ENCODE measurements around the gene SLC17A6. TPM values are rescaled to one million over a fixed set of nuclear protein-coding genes. Genes with fewer than 3 reads are reported as not detected.

SLC17A6 gene
- total RNA-seq, 1 experiment from 2014 or later: not detected

DNA sequence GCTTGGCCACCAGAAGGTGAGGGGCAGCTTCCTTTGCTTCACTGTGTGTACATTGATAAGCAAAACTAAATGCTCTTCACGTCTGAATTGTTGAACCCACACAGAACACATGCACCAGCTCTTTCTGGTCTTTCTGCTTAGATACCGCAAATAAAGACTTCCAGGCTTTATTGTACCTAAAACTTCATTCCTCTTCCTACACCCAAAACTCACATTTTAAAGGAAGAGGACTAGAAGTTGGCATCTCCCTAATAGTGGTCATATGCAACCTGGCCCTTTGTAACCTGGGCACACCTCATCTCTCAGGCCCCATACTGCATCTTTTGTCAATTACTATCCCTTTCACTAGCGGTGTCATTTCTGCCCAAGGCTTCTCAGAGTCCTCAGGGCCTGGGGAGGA lies 5.9 kb downstream of the SLC17A6 start:
- H3K27me3 ChIP-seq (replicated peaks): no peaks in the 10 kb centered on the region
- H3K9me3 ChIP-seq (replicated peaks): no peaks in the 10 kb centered on the region
- H3K4me3 ChIP-seq: no peak overlapping the region
- no peak for DNase-seq (ENCODE audit: low read depth in 1 of 2, low spot score in 2 of 2)
- no peaks in the 10 kb centered on the region for H3K4me1 ChIP-seq (replicated peaks)
- H3K27ac ChIP-seq: no peak overlapping the region
- H3K36me3 ChIP-seq: no peaks in the 10 kb centered on the region

DNA sequence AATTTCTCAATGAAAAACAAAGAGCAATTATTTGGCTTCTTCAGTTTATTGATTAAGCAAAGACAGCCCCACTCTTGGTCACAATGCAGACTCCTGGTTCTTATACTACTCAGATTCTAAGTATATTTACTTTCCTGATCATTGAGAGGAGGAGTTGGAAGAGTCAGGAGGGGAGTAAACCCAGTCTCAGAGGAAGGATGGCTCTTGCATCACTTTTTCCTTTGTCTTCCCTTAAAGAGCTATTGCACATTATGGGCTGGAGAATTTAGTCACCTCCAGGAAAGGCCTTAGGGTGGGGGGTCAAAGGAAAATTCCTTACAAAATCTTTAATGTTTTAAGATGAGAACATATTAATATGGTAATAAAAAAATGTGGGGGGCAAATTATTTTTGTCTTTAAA lies 8.1 kb downstream of the SLC17A6 start:
- H3K4me1 ChIP-seq (replicated peaks): no peaks in the 10 kb centered on the region
- H3K36me3 ChIP-seq: no peaks in the 10 kb centered on the region
- DNase-seq (ENCODE audit: low read depth in 1 of 2, low spot score in 2 of 2): no peak
- H3K27me3 ChIP-seq (replicated peaks): no peaks in the 10 kb centered on the region
- H3K9me3 ChIP-seq (replicated peaks): no peaks in the 10 kb centered on the region
- H3K4me3 ChIP-seq: no peak overlapping the region
- no peak overlapping the region for H3K27ac ChIP-seq

DNA sequence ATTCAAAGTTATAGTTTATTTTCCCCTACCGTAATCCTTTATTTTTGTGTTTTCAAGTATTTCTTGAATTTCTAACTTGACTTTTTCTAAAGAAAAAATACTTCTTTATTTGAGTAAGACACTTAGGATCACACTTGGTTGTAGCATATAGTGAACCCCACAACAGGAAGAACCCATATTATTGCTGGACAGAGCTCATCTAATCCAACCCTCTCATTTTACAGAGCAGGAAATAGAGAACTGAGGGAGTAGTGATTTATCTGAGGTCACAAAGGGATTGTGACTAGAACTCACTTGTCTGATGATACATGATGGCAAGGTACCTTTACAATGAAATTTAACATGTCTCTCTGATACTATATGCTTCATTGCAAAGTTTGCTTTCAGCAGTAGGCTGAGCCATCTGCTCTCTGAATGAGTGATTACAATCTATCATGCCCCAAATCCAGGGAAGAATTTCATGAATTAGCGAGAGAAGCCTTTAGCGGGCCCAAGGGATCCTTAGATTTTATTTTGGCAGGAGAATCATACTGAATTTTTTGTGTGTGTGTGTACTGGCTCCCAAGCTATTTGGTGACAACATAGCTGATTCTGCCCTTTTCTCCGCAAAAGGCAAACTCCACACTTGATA lies 9.8 kb downstream of the SLC17A6 start:
- no peaks in the 10 kb centered on the region for H3K9me3 ChIP-seq (replicated peaks)
- no peak overlapping the region for H3K4me3 ChIP-seq
- DNase-seq (ENCODE audit: low read depth in 1 of 2, low spot score in 2 of 2): no peak
- H3K27me3 ChIP-seq (replicated peaks): no peaks in the 10 kb centered on the region
- no peaks in the 10 kb centered on the region for H3K36me3 ChIP-seq
- H3K4me1 ChIP-seq (replicated peaks): no peaks in the 10 kb centered on the region
- H3K27ac ChIP-seq: no peak overlapping the region

DNA sequence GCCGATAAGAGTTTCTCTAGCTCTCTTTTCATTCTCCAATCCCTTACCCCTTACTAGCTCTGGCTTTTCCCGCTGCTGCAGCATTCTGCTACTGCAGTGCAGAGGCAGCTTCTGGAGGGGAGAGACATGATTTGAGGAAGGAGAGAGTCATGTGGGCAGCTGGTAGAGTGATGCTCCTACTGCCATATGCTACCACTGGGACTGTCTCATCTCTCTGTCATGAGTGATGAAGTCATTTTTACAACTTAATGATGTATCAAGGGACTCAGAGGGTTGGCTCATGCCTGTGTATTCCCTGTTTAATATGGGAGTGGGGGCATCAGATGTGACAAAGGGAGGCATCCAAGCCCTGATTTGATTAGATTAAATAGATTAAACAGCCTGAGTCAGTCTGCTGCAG lies 11.3 kb downstream of the SLC17A6 start:
- H3K4me1 ChIP-seq (replicated peaks): no peaks in the 10 kb centered on the region
- no peaks in the 10 kb centered on the region for H3K27me3 ChIP-seq (replicated peaks)
- H3K9me3 ChIP-seq (replicated peaks): no peaks in the 10 kb centered on the region
- H3K27ac ChIP-seq: no peak overlapping the region
- no peaks in the 10 kb centered on the region for H3K36me3 ChIP-seq
- no peak for DNase-seq (ENCODE audit: low read depth in 1 of 2, low spot score in 2 of 2)
- H3K4me3 ChIP-seq: no peak overlapping the region

DNA sequence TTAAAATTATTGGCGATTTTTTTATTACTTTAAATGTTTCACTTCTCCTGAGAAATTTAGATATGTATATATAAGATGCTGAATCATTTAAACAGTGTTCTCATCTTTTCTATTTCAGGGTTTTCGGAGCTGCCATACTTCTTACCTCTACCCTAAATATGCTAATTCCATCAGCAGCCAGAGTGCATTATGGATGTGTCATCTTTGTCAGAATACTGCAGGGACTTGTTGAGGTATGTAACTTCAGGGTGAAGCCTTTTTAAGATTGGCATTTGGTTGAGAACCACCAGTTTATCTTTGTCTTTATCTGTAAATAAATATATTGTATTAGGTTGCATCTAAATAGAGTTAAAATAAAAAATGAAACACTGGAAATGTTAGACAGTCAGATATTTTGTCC lies 21.1 kb downstream of the SLC17A6 start:
- no peaks in the 10 kb centered on the region for H3K36me3 ChIP-seq
- no peak overlapping the region for H3K27ac ChIP-seq
- H3K4me1 ChIP-seq (replicated peaks): no peaks in the 10 kb centered on the region

DNA sequence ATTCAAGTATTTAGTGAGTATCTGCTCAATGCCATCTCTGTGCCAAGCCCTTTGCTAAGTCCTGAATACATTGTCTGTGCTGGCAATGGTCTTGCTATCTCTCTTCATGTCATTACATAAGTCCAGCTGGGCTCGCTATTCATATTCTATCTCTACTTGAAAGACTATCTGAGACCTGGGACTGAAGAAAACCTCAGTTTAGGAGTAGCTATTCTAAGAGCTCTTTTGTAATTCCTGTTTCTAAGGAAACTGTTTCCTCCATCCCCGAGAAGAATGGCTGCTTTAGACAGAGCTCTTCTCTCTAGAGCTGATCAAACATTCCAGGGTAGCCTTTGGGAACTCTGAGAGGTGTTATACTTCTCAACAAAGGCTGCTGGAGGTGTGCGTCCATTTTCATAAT lies 33.0 kb downstream of the SLC17A6 start:
- DNase-seq (ENCODE audit: low read depth in 1 of 2, low spot score in 2 of 2): no peak
- Histone ChIP-seq H3K27me3 (replicated peaks) (no peaks in the 10 kb centered on the region), H3K36me3 (no peaks in the 10 kb centered on the region), H3K9me3 (replicated peaks) (no peaks in the 10 kb centered on the region), H3K27ac (no peak overlapping the region), H3K4me3 (no peak overlapping the region), H3K4me1 (replicated peaks) (no peaks in the 10 kb centered on the region)

More for the DNA sequence above, 21.1 kb downstream of the SLC17A6 start:
- no peak overlapping the region for H3K4me3 ChIP-seq
- H3K9me3 ChIP-seq (replicated peaks): no peaks in the 10 kb centered on the region
- H3K27me3 ChIP-seq (replicated peaks): no peaks in the 10 kb centered on the region
- no peak for DNase-seq (ENCODE audit: low read depth in 1 of 2, low spot score in 2 of 2)

DNA sequence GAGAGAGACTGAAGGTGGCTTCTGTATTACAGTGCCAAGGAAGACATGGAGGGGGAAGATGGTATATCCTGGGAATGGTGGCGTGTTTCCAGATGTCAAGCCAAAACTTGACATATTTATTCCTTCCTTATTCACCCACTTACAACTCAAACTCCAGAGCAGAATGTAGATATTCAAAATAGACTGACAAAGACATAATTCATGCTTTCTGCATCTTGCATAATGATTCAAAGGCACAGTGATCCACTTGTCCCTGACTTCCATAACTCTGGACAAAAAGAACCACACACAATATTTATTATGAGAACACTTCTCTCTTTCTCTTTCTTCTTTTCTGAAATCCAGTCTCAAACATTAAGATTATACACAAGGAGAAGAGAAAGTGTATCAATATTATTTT lies 48.9 kb downstream of the SLC17A6 start:
- Histone ChIP-seq H3K27ac (no peak overlapping the region), H3K36me3 (no peaks in the 10 kb centered on the region), H3K9me3 (replicated peaks) (no peaks in the 10 kb centered on the region), H3K27me3 (replicated peaks) (no peaks in the 10 kb centered on the region), H3K4me1 (replicated peaks) (no peaks in the 10 kb centered on the region), H3K4me3 (no peak overlapping the region)
- no peak for DNase-seq (ENCODE audit: low read depth in 1 of 2, low spot score in 2 of 2)

DNA sequence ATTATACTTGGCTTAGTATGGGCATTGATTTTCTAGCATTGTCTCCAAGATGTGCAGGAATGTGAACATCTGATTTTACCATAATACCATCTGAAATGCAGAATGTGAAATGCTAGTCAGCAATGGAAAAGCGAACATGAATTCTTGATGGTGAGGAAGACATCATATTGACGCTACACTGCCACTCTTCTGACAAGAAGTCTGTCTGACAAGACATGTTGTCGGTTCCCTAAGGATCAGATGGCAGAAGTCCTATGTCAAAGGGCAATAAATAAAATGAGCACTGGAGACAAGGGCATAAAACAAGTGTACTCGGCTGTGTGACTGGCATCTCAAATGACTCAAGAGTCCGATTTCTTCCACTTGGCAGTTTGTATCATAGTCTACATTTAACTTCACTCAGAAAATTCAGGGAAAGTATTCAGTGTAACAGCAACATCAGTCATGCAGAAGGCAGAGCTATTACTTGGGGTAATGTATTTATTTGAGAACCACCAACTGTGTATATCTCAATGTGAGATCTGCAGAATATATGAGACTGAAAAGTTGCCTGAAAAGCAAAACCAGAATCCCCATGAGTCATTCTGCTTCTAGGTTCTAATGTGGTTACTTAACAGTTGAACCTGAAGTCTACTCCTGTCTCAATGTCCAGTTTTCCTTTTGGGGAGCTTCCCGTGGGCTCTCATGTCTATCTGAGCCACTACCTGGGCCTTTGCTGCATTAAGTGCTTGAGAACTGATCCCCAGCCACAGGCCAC lies 51.5 kb downstream of the SLC17A6 start:
- DNase-seq (ENCODE audit: low read depth in 1 of 2, low spot score in 2 of 2): no peak
- Histone ChIP-seq H3K27ac (no peak overlapping the region), H3K4me1 (replicated peaks) (no peaks in the 10 kb centered on the region), H3K36me3 (no peaks in the 10 kb centered on the region), H3K9me3 (replicated peaks) (no peaks in the 10 kb centered on the region), H3K4me3 (no peak overlapping the region), H3K27me3 (replicated peaks) (no peaks in the 10 kb centered on the region)

DNA sequence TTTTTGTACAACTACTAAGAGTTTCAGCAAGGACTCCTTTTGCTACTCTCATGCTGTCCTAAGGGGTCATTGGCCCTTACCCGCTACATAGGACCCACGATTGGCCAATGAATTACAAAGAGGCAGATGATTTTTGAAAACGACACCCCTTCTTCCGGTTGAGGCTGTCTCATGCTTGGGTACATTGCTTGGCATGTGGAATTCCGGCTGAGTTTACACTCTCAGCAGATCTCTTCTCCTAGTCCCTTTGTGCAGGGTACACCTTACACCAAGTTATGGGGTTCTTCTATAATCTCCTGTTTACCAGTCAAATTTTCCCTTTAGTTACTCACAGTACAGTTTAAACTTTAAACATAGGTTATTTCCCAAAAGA lies 52.1 kb downstream of the SLC17A6 start:
- H3K4me3 ChIP-seq: no peak overlapping the region
- DNase-seq (ENCODE audit: low read depth in 1 of 2, low spot score in 2 of 2): no peak
- no peaks in the 10 kb centered on the region for H3K9me3 ChIP-seq (replicated peaks)
- H3K27me3 ChIP-seq (replicated peaks): no peaks in the 10 kb centered on the region
- no peak overlapping the region for H3K27ac ChIP-seq
- H3K4me1 ChIP-seq (replicated peaks): no peaks in the 10 kb centered on the region
- no peaks in the 10 kb centered on the region for H3K36me3 ChIP-seq

DNA sequence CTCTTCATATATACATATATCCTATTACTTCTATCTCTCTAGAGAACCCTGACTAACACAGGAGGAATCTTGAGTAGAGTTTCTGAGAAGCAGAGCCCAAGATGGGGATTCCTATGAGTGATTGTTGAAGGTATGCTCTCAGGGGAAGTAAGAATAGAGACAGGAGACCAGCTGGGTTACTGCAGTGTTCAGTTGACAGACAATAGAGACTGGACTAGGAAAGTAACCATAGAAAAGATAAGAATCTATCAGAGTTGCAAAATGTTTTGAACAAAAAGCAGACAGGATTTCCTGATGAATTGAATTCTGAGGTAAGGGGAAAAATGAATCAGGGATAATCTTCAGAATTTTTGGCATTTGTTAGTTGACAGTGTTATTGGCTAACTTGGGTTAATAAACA lies 54.4 kb downstream of the SLC17A6 start:
- no peaks in the 10 kb centered on the region for H3K4me1 ChIP-seq (replicated peaks)
- H3K4me3 ChIP-seq: no peak overlapping the region
- no peak for DNase-seq (ENCODE audit: low read depth in 1 of 2, low spot score in 2 of 2)
- no peak overlapping the region for H3K27ac ChIP-seq
- no peaks in the 10 kb centered on the region for H3K27me3 ChIP-seq (replicated peaks)
- H3K9me3 ChIP-seq (replicated peaks): no peaks in the 10 kb centered on the region
- H3K36me3 ChIP-seq: no peaks in the 10 kb centered on the region

DNA sequence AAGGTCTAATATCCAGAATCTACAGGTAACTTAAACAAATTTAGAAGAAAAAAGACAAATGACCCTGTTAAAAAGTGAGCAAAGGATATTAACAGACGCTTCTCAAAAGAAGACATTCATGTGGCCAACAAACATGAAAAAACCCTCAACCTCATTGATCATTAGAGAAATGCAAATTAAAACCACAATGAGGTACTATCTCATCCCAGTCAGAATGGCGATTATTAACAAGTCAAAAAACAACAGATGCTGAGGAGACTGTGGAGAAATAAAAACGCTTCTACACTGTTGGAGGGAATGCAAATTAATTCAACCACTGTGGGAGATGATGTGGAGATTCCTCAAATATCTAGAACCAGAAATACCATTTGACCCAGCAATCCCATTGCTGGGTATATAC lies 67.2 kb downstream of the SLC17A6 start:
- Histone ChIP-seq H3K4me3 (no peak overlapping the region), H3K27me3 (replicated peaks) (no peaks in the 10 kb centered on the region), H3K4me1 (replicated peaks) (no peaks in the 10 kb centered on the region), H3K9me3 (replicated peaks) (no peaks in the 10 kb centered on the region), H3K36me3 (no peaks in the 10 kb centered on the region), H3K27ac (no peak overlapping the region)
- no peak for DNase-seq (ENCODE audit: low read depth in 1 of 2, low spot score in 2 of 2)

DNA sequence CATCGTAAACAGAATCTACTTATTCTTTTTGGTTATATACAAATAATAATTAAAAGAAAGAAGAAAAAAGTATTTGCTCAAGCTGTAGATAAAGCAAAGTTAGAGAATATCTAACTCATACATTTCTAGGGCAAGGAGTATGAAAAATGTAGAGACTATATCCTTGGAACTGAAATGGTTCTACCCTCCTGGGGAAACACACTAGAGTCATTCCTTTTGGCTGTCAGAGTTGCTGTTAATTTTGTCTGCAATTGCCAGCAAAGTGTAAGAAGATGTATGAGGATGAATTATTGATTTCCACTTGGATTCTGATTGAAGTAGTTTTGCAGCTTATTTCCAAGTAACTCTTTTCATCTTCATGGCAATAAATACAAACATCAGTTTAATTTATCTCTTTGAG lies 69.1 kb downstream of the SLC17A6 start:
- Histone ChIP-seq H3K27ac (no peak overlapping the region), H3K4me3 (no peak overlapping the region), H3K36me3 (no peaks in the 10 kb centered on the region), H3K4me1 (replicated peaks) (no peaks in the 10 kb centered on the region), H3K27me3 (replicated peaks) (no peaks in the 10 kb centered on the region), H3K9me3 (replicated peaks) (no peaks in the 10 kb centered on the region)
- DNase-seq (ENCODE audit: low read depth in 1 of 2, low spot score in 2 of 2): no peak

DNA sequence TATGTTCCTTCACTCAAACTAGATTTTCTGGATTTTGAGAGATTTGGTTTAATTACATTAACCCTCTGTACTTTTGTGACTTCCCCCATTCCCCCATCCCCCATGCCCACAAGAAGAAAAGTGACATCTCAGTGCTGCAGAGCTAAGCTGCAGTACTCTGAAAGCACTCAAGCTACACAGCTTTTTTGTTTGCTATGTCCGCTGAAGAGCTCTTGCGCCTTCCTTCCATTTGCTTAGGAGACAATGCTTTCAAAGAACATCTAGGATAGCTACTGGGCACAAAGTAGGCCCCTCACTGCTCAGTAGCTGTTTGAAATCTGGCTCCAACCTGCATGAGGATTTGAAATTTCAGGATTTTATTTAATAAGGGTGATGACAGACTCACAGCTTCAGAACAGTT lies 69.7 kb downstream of the SLC17A6 start:
- Histone ChIP-seq H3K27me3 (replicated peaks) (no peaks in the 10 kb centered on the region), H3K36me3 (no peaks in the 10 kb centered on the region), H3K4me1 (replicated peaks) (no peaks in the 10 kb centered on the region), H3K27ac (no peak overlapping the region), H3K4me3 (no peak overlapping the region), H3K9me3 (replicated peaks) (no peaks in the 10 kb centered on the region)
- no peak for DNase-seq (ENCODE audit: low read depth in 1 of 2, low spot score in 2 of 2)

DNA sequence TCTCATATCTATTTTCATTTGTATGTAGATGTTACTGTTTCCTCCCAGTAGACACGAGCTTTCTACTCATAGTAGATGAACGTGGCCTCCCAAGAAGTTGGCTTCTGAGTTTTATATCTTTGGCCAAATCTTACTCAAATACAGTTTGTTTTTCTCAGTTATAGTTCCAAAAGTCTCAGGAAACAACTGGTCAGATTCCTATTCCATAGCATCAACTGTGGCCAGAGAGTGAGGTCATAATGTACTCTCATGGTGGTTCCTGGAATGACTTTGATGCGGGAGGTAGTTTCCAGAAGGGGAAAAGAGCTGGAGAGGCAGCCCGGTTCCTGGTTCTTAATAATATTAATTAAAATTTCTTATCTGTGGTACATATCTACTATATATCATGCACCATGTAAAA lies 77.3 kb downstream of the SLC17A6 start:
- no peak for DNase-seq (ENCODE audit: low read depth in 1 of 2, low spot score in 2 of 2)
- no peak overlapping the region for H3K4me3 ChIP-seq

DNA sequence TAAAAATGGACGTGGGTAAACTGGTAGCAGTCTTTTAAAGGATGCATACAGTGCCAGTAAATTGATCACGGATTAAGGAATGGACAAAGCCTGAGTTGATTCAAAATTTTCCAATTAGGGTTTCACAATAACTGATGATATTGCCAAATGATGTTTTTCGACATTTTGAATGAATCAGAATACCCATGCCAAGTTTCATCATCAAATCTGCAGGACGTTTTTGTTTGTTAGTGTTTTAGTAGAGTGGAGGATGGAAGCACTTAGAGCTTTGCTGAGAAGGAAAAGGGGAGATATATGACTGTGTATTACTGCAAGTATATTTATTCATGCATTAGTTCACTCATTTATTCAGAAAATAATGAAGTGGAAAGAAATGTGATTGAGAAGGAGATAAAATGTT lies 78.3 kb downstream of the SLC17A6 start:
- Histone ChIP-seq H3K9me3 (replicated peaks) (no peaks in the 10 kb centered on the region), H3K4me1 (replicated peaks) (no peaks in the 10 kb centered on the region), H3K36me3 (no peaks in the 10 kb centered on the region), H3K27me3 (replicated peaks) (no peaks in the 10 kb centered on the region), H3K4me3 (no peak overlapping the region), H3K27ac (no peak overlapping the region)
- DNase-seq (ENCODE audit: low read depth in 1 of 2, low spot score in 2 of 2): no peak

More for the DNA sequence above, 77.3 kb downstream of the SLC17A6 start:
- no peaks in the 10 kb centered on the region for H3K27me3 ChIP-seq (replicated peaks)
- no peaks in the 10 kb centered on the region for H3K4me1 ChIP-seq (replicated peaks)
- no peak overlapping the region for H3K27ac ChIP-seq
- no peaks in the 10 kb centered on the region for H3K9me3 ChIP-seq (replicated peaks)
- H3K36me3 ChIP-seq: no peaks in the 10 kb centered on the region

Measured in SJSA1 (cell line).